GM13977 (cell line): ENCODE data around the gene NUP93.
A peak's percentile ranks its signal among the peaks of the same experiment; 100 is the strongest.

Experiments used
- DNase-seq: peaks from one replicate; pipeline ENCODE4 v3.0.0; 2012; ENCODE audit warnings: low spot score
- CTCF ChIP-seq: IDR thresholded peaks from 2 replicates; pipeline ENCODE4 v1.5.1; 2012; ENCODE audit warnings: mild to moderate bottlenecking, control low read depth; ENCODE audit not compliant: insufficient read depth; ENCODE audit errors: extremely low read depth, missing control alignments
- in situ Hi-C: fragments of 300-500 bp; cut with MboI; formaldehyde crosslinking; loops from one replicate; pipeline ENCODE4 v1.12.0; 2022; ENCODE audit warnings: low sequenced_read_pairs, low pct_unique_long_range_greater_than_20kb, mixed read lengths, inconsistent platforms; ENCODE audit not compliant: unreplicated experiment

NUP93 gene

GRCh38 chr16:56729735-56730662 lies at the start of gene NUP93:
Gene NUP93, plus strand, starts transcription at chr16:56730129. Its CDS starts 18,119 bp downstream, at chr16:56748248.
- in situ Hi-C loops: no loop called here
- DNase-seq: peak; percentile 92
- no peak for TF ChIP-seq CTCF

- TF ChIP-seq CTCF: no peak
- in situ Hi-C loops: no loop called here
- DNase-seq: peak; percentile 88
These were observed 47.8 kb upstream of the NUP93 start, which contains the start of gene MT1X for GRCh38 chr16:56681939-56682702. Gene MT1X, plus strand, starts transcription at chr16:56682470. Its CDS starts 71 bp downstream, at chr16:56682541.

GRCh38 chr16:56682703-56683397 lies 47.1 kb upstream of the NUP93 start:
- in situ Hi-C loops: no loop called here
- no peak for TF ChIP-seq CTCF
- DNase-seq: no peak

GRCh38 chr16:56683424-56684172 lies 46.3 kb upstream of the NUP93 start:
- TF ChIP-seq CTCF: no peak
- DNase-seq: no peak
- in situ Hi-C loops: no loop called here

GRCh38 chr16:56684256-56684925 lies 45.5 kb upstream of the NUP93 start:
- in situ Hi-C loops: no loop called here
- no peak for DNase-seq
- no peak for TF ChIP-seq CTCF
